GM19238 (cell line): ENCODE measurements around the gene SCUBE3.

Experiments used
- DNase-seq: peaks from one replicate; pipeline ENCODE4 v3.0.0; 2011; ENCODE audit warnings: low spot score; ENCODE audit not compliant: insufficient read length

Gene SCUBE3

GRCh38 chr6:35181308-35181932 is 32.3 kb upstream of the SCUBE3 start:
- no peak for DNase-seq

GRCh38 chr6:35181933-35182612 is 31.7 kb upstream of the SCUBE3 start:
- no peak for DNase-seq

GRCh38 chr6:35183281-35183680 is 30.5 kb upstream of the SCUBE3 start:
- DNase-seq = no peak

GRCh38 chr6:35183935-35184334 is 29.8 kb upstream of the SCUBE3 start:
- DNase-seq = no peak

- DNase-seq = no peak
These were observed 29.0 kb upstream of the SCUBE3 start for GRCh38 chr6:35184580-35185301.

- no peak for DNase-seq
These were observed 28.5 kb upstream of the SCUBE3 start for GRCh38 chr6:35185302-35185681.

- DNase-seq = no peak
These were observed 27.8 kb upstream of the SCUBE3 start for GRCh38 chr6:35185971-35186370.

- no peak for DNase-seq
These were observed 27.2 kb upstream of the SCUBE3 start for GRCh38 chr6:35186571-35186970.

GRCh38 chr6:35188886-35189285 is 24.9 kb upstream of the SCUBE3 start:
- DNase-seq = no peak

GRCh38 chr6:35190306-35190705 is 23.4 kb upstream of the SCUBE3 start:
- DNase-seq = no peak

GRCh38 chr6:35191889-35192288 is 21.9 kb upstream of the SCUBE3 start:
- DNase-seq = no peak

- DNase-seq = no peak
These were observed 21.4 kb upstream of the SCUBE3 start for GRCh38 chr6:35192301-35192860.

- DNase-seq = no peak
These were observed 19.4 kb upstream of the SCUBE3 start for GRCh38 chr6:35194390-35194789.

GRCh38 chr6:35195120-35195780 is 18.5 kb upstream of the SCUBE3 start:
- no peak for DNase-seq

GRCh38 chr6:35197196-35197595 is 16.6 kb upstream of the SCUBE3 start:
- DNase-seq = no peak

GRCh38 chr6:35199866-35200265 is 13.9 kb upstream of the SCUBE3 start:
- no peak for DNase-seq

- DNase-seq = no peak
These were observed 11.7 kb upstream of the SCUBE3 start for GRCh38 chr6:35202066-35202546.

- no peak for DNase-seq
These were observed 10.5 kb upstream of the SCUBE3 start for GRCh38 chr6:35203152-35203670.

GRCh38 chr6:35203680-35204079 is 10.1 kb upstream of the SCUBE3 start:
- no peak for DNase-seq

GRCh38 chr6:35206346-35206745 is 7.4 kb upstream of the SCUBE3 start:
- DNase-seq = no peak

GRCh38 chr6:35208419-35208818 is 5.3 kb upstream of the SCUBE3 start:
- no peak for DNase-seq
